Measurements from ENCODE around the gene UBE2Q2.
"Not testable (repeated sequence)": the region's sequence is repeated elsewhere in the genome, so short reads cannot be mapped to it uniquely, and the experiment has no call there.

Gene UBE2Q2

GRCh38 chr15:75823860-75824613 is 19.2 kb upstream of the UBE2Q2 start:
- in situ Hi-C loops (cut with HindIII; ENCODE audit: low sequenced_read_pairs), result no loop called here

- in situ Hi-C loops (cut with HindIII; ENCODE audit: low sequenced_read_pairs), result no loop called here
These were observed 15.6 kb upstream of the UBE2Q2 start for GRCh38 chr15:75827691-75828090.

- in situ Hi-C loops (cut with HindIII; ENCODE audit: low sequenced_read_pairs), result no loop called here
These were observed 14.8 kb upstream of the UBE2Q2 start for GRCh38 chr15:75828429-75828828.

- in situ Hi-C loops (cut with HindIII; ENCODE audit: low sequenced_read_pairs), result no loop called here
These were observed 12.1 kb upstream of the UBE2Q2 start for GRCh38 chr15:75830910-75831805.

- in situ Hi-C loops (cut with HindIII; ENCODE audit: low sequenced_read_pairs), result no loop called here
These were observed 11.5 kb upstream of the UBE2Q2 start for GRCh38 chr15:75831806-75832102.

GRCh38 chr15:75832114-75832513 is 11.1 kb upstream of the UBE2Q2 start:
- in situ Hi-C loops (cut with HindIII; ENCODE audit: low sequenced_read_pairs), result no loop called here

- in situ Hi-C loops (cut with HindIII; ENCODE audit: low sequenced_read_pairs), result no loop called here
These were observed 9.2 kb upstream of the UBE2Q2 start for GRCh38 chr15:75834021-75834420.

GRCh38 chr15:75835990-75836958 is 7.0 kb upstream of the UBE2Q2 start:
- in situ Hi-C loops (cut with HindIII; ENCODE audit: low sequenced_read_pairs), result no loop called here

- in situ Hi-C loops (cut with HindIII; ENCODE audit: low sequenced_read_pairs), result no loop called here
These were observed 6.3 kb upstream of the UBE2Q2 start for GRCh38 chr15:75836959-75837334.

- in situ Hi-C loops (cut with HindIII; ENCODE audit: low sequenced_read_pairs), result no loop called here
These were observed 2.6 kb upstream of the UBE2Q2 start for GRCh38 chr15:75840659-75841058.

GRCh38 chr15:75841626-75842025 is 1.6 kb upstream of the UBE2Q2 start:
- in situ Hi-C loops (cut with HindIII; ENCODE audit: low sequenced_read_pairs), result no loop called here

GRCh38 chr15:75843678-75844581 is 683 bp downstream of the UBE2Q2 start:
- in situ Hi-C loops (cut with HindIII; ENCODE audit: low sequenced_read_pairs), result no loop called here

GRCh38 chr15:75844629-75845335 is 1.5 kb downstream of the UBE2Q2 start:
- in situ Hi-C loops (cut with HindIII; ENCODE audit: low sequenced_read_pairs), result no loop called here

- in situ Hi-C loops (cut with HindIII; ENCODE audit: low sequenced_read_pairs), result no loop called here
These were observed 5.9 kb downstream of the UBE2Q2 start for GRCh38 chr15:75849167-75849566.

- in situ Hi-C loops (cut with HindIII; ENCODE audit: low sequenced_read_pairs), result no loop called here
These were observed 7.5 kb downstream of the UBE2Q2 start for GRCh38 chr15:75850708-75851107.

- in situ Hi-C loops (cut with HindIII; ENCODE audit: low sequenced_read_pairs), result not testable (repeated sequence)
These were observed 8.3 kb downstream of the UBE2Q2 start for GRCh38 chr15:75851566-75851965.

- in situ Hi-C loops (cut with HindIII; ENCODE audit: low sequenced_read_pairs), result no loop called here
These were observed 14.6 kb downstream of the UBE2Q2 start for GRCh38 chr15:75857886-75858285.

- in situ Hi-C loops (cut with HindIII; ENCODE audit: low sequenced_read_pairs), result no loop called here
These were observed 18.6 kb downstream of the UBE2Q2 start for GRCh38 chr15:75861750-75862402.

GRCh38 chr15:75862796-75863195 is 19.5 kb downstream of the UBE2Q2 start:
- in situ Hi-C loops (cut with HindIII; ENCODE audit: low sequenced_read_pairs), result no loop called here
